Measurements from ENCODE around the gene YOD1.

YOD1 gene

GRCh38 chr1:207077470-207078377 lies 26.7 kb upstream of the YOD1 start:
- peak; percentile 72 for ATAC-seq
- Mint-ChIP-seq H3K9me3 (no peaks in the 10 kb centered on the region), H3K4me3 (no peak overlapping the region), H3K27me3 (no peaks in the 10 kb centered on the region), H3K27ac (no peak overlapping the region), H3K36me3 (peaks cover 20% of the 10 kb centered on the region), H3K4me1 (no peaks in the 10 kb centered on the region)

- H3K27ac Mint-ChIP-seq: no peak overlapping the region
- H3K4me1 Mint-ChIP-seq: no peaks in the 10 kb centered on the region
Observed at GRCh38 chr1:207077012-207077411, 26.0 kb upstream of the YOD1 start.

GRCh38 chr1:207076181-207076955 lies 25.4 kb upstream of the YOD1 start:
- no peaks in the 10 kb centered on the region for H3K4me1 Mint-ChIP-seq
- no peak for ATAC-seq

More at GRCh38 chr1:207077012-207077411, 26.0 kb upstream of the YOD1 start:
- H3K27me3 Mint-ChIP-seq: no peaks in the 10 kb centered on the region
- H3K4me3 Mint-ChIP-seq: no peak overlapping the region
- no peaks in the 10 kb centered on the region for H3K9me3 Mint-ChIP-seq
- ATAC-seq: no peak
- peaks cover 27% of the 10 kb centered on the region for H3K36me3 Mint-ChIP-seq

GRCh38 chr1:207073906-207074820 lies 23.2 kb upstream of the YOD1 start:
- peaks cover 20% of the 10 kb centered on the region for H3K4me1 Mint-ChIP-seq
- H3K4me3 Mint-ChIP-seq: no peak overlapping the region
- peaks cover 36% of the 10 kb centered on the region for H3K36me3 Mint-ChIP-seq
- no peaks in the 10 kb centered on the region for H3K9me3 Mint-ChIP-seq
- no peak for ATAC-seq
- H3K27me3 Mint-ChIP-seq: no peaks in the 10 kb centered on the region
- no peak overlapping the region for H3K27ac Mint-ChIP-seq

More at GRCh38 chr1:207076181-207076955, 25.4 kb upstream of the YOD1 start:
- Mint-ChIP-seq H3K27ac (no peak overlapping the region), H3K9me3 (no peaks in the 10 kb centered on the region), H3K27me3 (no peaks in the 10 kb centered on the region), H3K4me3 (no peak overlapping the region), H3K36me3 (peaks cover 30% of the 10 kb centered on the region)

GRCh38 chr1:207072233-207072632 lies 21.2 kb upstream of the YOD1 start:
- H3K4me3 Mint-ChIP-seq: no peak overlapping the region
- ATAC-seq: no peak
- no peak overlapping the region for H3K27ac Mint-ChIP-seq
- peaks cover 51% of the 10 kb centered on the region for H3K36me3 Mint-ChIP-seq
- H3K27me3 Mint-ChIP-seq: no peaks in the 10 kb centered on the region
- H3K4me1 Mint-ChIP-seq: peaks cover 23% of the 10 kb centered on the region
- H3K9me3 Mint-ChIP-seq: no peaks in the 10 kb centered on the region

- no peak overlapping the region for H3K4me3 Mint-ChIP-seq
- H3K9me3 Mint-ChIP-seq: no peaks in the 10 kb centered on the region
- no peak for ATAC-seq
- peaks cover 53% of the 10 kb centered on the region for H3K36me3 Mint-ChIP-seq
- H3K4me1 Mint-ChIP-seq: peaks cover 23% of the 10 kb centered on the region
- H3K27ac Mint-ChIP-seq: no peak overlapping the region
- H3K27me3 Mint-ChIP-seq: no peaks in the 10 kb centered on the region
Observed at GRCh38 chr1:207071426-207071825, 20.4 kb upstream of the YOD1 start.

- H3K36me3 Mint-ChIP-seq: peaks cover 51% of the 10 kb centered on the region
- no peak overlapping the region for H3K4me3 Mint-ChIP-seq
- H3K27me3 Mint-ChIP-seq: no peaks in the 10 kb centered on the region
- peaks cover 23% of the 10 kb centered on the region for H3K4me1 Mint-ChIP-seq
- no peaks in the 10 kb centered on the region for H3K9me3 Mint-ChIP-seq
- peak; percentile 56 for ATAC-seq
- H3K27ac Mint-ChIP-seq: no peak overlapping the region
Observed at GRCh38 chr1:207070811-207071210, 19.8 kb upstream of the YOD1 start.

GRCh38 chr1:207069858-207070506 lies 19.0 kb upstream of the YOD1 start:
- H3K4me3 Mint-ChIP-seq: no peak overlapping the region
- H3K27ac Mint-ChIP-seq: no peak overlapping the region
- peaks cover 23% of the 10 kb centered on the region for H3K4me1 Mint-ChIP-seq
- peaks cover 50% of the 10 kb centered on the region for H3K36me3 Mint-ChIP-seq
- peak; percentile 39 for ATAC-seq
- no peaks in the 10 kb centered on the region for H3K27me3 Mint-ChIP-seq
- H3K9me3 Mint-ChIP-seq: no peaks in the 10 kb centered on the region

GRCh38 chr1:207069061-207069460 lies 18.1 kb upstream of the YOD1 start:
- Mint-ChIP-seq H3K9me3 (no peaks in the 10 kb centered on the region), H3K4me3 (no peak overlapping the region), H3K4me1 (peaks cover 23% of the 10 kb centered on the region), H3K27me3 (no peaks in the 10 kb centered on the region), H3K27ac (no peak overlapping the region), H3K36me3 (peaks cover 53% of the 10 kb centered on the region)
- no peak for ATAC-seq

GRCh38 chr1:207067665-207068064 lies 16.7 kb upstream of the YOD1 start:
- H3K27ac Mint-ChIP-seq: no peak overlapping the region
- no peak overlapping the region for H3K4me3 Mint-ChIP-seq
- peaks cover 58% of the 10 kb centered on the region for H3K36me3 Mint-ChIP-seq
- no peak for ATAC-seq
- no peaks in the 10 kb centered on the region for H3K27me3 Mint-ChIP-seq
- peaks cover 23% of the 10 kb centered on the region for H3K4me1 Mint-ChIP-seq
- H3K9me3 Mint-ChIP-seq: no peaks in the 10 kb centered on the region

GRCh38 chr1:207067185-207067584 lies 16.2 kb upstream of the YOD1 start:
- no peaks in the 10 kb centered on the region for H3K9me3 Mint-ChIP-seq

GRCh38 chr1:207064561-207064960 lies 13.6 kb upstream of the YOD1 start:
- Mint-ChIP-seq H3K4me3 (no peak overlapping the region), H3K36me3 (peaks cover 66% of the 10 kb centered on the region), H3K4me1 (peaks cover 7% of the 10 kb centered on the region), H3K27me3 (no peaks in the 10 kb centered on the region), H3K27ac (no peak overlapping the region), H3K9me3 (no peaks in the 10 kb centered on the region)
- no peak for ATAC-seq

More at GRCh38 chr1:207067185-207067584, 16.2 kb upstream of the YOD1 start:
- Mint-ChIP-seq H3K4me1 (peaks cover 23% of the 10 kb centered on the region), H3K27ac (no peak overlapping the region), H3K27me3 (no peaks in the 10 kb centered on the region), H3K36me3 (peaks cover 58% of the 10 kb centered on the region), H3K4me3 (no peak overlapping the region)
- ATAC-seq: no peak

GRCh38 chr1:207063014-207063413 lies 12.0 kb upstream of the YOD1 start:
- Mint-ChIP-seq H3K27me3 (no peaks in the 10 kb centered on the region), H3K4me3 (no peak overlapping the region), H3K9me3 (no peaks in the 10 kb centered on the region), H3K27ac (no peak overlapping the region), H3K36me3 (peaks cover 55% of the 10 kb centered on the region), H3K4me1 (peaks cover 7% of the 10 kb centered on the region)
- ATAC-seq: no peak

GRCh38 chr1:207062058-207062457 lies 11.1 kb upstream of the YOD1 start:
- Mint-ChIP-seq H3K4me1 (peaks cover 7% of the 10 kb centered on the region), H3K27me3 (no peaks in the 10 kb centered on the region), H3K4me3 (no peak overlapping the region), H3K9me3 (no peaks in the 10 kb centered on the region), H3K36me3 (peaks cover 45% of the 10 kb centered on the region), H3K27ac (no peak overlapping the region)
- no peak for ATAC-seq
